Measurements from ENCODE around the gene PRCD.
"Not testable (repeated sequence)": the region's sequence is repeated elsewhere in the genome, so short reads cannot be mapped to it uniquely, and the experiment has no call there.

The PRCD gene

DNA sequence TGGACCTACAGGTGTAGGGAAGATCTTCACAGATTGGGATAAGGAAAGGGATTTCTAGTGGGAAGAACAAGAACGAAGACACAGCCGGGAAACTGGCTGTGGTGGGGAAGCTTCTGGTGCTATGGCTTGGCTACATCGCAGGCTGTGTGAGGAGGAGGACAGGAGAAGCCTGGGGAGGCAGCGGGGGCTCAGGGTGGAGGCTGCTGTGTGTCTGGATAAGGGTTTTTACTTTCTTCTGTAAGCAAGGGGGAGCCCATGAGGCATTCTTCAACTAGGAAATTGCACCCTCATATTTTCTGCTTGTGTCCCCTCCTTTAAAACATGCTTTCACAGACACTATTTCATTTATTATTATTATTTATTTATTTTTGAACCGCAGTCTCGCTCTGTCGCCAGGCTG is 35.7 kb upstream of the PRCD start:
- ATAC-seq (no peak), DNase-seq (no peak)

DNA sequence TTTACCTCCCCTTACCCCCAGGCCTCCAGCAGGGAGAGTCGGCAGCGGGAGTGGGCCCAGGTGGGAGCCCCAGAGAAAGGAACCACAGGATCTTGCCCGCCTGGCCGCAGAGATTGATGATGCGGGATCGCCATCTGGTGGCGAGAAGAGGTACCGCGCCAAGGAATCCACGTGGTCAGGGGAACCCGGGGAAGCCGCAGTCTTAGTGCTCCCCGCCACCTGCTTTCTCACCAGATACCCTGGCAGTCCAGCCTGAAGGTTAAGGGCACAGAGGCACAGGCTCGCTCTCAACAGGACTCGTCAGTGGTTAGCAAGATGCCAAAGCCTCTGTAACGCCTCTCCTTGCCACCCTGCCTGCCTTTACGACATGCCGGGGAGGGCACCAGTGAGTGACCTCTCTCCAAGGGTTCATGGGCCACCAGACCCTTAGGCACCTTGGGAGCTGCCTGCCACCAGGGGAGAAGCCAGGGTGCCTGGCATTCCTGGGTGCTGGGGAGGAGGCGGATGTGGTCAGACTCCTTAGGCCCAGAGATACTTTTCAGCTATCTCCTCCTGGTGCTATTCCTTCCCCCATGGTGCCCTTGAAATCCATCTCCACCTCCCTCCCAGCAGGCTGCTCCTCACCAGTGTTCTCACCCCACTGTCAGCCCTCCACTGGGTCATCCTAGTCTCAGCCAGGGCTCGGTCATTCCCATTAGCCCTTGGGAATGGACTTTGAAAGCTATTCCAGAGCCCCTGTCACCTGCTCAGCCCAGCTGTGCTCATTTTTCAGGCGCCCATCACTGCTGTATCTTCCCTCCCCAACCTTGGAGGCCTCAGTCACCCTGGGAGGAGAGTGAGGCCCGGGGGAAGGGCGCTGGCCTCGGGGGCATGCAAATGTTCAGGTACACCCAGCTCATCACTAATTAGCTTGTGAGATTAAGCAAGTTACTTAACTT is 33.2 kb upstream of the PRCD start:
- DNase-seq (peak; percentile 91), ATAC-seq (peak; percentile 85)

DNA sequence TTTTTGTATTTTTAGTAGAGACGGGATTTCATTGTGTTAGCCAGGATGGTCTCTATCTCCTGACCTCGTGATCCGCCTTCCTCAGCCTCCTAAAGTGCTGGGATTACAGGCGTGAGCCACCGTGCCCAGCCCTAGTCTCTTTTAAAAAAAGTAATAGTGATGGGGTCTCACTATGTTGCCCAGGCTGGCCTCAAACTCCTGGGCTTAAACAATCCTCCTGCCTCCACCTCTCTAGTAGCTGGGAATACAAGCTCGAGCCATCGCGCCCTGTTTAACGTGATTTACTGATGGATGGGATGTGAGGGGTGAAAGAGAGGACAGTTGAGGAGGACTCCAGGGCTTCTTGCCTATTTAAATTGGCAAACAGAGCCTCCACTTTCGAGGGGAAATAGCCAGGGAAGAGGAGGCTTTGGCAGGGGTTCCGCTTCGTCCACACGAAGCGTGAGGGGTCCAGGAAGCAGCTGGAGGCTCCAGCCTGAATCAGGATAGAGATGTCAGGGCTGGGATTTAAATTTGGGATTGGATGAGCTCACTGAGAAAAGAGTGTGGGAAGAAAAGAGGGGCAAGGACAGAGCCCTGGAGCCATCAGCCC is 31.3 kb upstream of the PRCD start:
- DNase-seq, ATAC-seq: not testable (repeated sequence)

DNA sequence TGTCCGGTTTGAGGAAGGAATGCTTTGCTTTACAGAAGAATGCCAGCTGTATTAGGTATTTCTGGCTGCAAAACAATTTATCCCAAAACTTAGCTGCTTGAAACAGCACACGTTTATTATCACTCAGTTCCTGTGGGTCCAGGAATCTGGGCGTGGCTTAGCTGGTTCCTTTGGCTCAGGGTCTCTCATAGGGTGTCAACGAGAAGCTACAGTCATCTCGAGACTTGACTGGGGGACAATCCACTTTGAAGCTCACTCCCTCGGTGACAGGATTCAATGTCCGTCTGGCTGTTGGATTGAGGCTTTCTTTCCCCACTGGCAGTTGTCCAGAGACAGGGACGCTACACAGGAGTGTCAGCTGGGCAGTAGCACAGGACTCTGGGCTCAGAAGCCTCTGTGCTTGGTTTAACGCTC is 29.0 kb upstream of the PRCD start:
- DNase-seq (no peak), ATAC-seq (no peak)

DNA sequence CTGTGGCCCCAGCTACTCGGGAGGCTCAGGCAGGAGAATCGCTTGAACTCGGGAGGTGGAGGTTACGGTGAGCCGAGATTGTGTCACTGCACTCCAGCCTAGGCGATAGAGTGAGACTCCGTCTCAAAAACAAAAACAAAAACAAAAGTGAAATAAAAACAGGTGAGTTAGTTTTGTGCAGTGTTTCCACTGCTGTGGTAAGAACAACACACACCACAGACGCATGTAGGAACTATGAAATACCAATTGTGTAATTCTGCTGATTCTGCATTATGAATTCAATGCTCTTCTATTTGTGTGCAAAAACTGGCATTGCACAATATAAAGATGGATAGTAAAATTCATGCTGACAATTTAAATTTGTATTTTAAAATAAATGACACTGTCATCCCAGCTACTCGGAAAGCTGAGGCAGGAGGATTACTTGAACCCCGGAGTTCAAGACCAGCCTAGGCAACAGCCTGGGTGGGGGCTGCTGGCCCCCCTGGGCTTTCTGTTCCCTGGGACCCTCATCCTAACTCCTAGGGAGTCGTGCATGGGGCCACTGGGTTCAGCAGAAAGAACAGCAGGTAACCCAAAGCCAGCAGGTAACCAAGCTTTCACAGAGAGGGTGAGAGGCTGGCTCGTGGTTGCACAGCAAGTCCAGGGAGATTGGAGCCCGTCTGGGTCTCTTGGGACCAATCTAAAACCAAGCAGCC is 28.0 kb upstream of the PRCD start:
- ATAC-seq (no peak), DNase-seq (no peak)

DNA sequence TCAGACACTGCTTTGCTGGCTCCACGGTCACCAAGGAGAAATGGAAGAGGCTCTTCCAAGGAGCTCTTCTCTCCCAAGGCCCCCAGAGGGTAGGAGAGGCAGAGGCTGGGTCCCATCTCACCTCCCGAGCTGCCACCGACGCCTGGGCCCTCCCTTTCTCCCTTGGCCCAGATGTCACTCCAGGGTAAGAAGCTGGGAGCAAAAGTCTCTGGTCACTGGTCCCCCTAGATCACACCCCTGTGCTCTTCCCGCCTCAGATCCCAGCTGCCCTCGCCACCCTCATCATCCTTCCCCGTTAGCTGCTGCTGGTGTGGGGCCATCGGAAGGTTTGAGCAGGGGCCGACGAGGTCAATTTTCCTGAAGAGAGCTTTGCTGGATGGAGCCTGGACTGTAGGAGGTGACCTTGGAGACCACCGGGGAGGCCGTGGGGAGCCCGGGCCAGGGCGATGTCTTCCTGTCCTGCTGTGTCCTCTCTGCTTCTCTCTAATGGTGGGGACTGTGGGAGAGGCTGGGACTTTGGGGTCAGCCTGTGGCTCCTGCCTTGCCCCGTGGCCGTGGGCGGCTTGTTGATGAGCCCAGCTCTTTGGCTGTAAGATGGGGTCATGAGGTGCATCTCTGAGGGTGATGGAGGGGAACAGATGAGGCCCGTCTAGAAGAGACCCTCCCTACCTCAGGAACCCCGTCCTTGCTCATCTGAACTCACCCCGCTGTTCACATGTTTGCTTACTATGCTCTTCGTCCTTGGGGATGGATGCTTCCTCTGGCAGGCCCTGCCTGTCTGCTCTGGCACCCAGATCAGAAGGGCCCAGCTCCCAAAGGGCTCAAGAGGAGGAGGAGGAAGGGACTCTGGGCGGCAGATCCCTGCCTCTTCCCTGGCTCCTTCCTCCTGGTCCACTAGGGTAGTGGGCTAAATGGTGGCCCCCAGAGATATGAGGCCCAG is 27.2 kb upstream of the PRCD start:
- ATAC-seq (no peak), DNase-seq (no peak)

DNA sequence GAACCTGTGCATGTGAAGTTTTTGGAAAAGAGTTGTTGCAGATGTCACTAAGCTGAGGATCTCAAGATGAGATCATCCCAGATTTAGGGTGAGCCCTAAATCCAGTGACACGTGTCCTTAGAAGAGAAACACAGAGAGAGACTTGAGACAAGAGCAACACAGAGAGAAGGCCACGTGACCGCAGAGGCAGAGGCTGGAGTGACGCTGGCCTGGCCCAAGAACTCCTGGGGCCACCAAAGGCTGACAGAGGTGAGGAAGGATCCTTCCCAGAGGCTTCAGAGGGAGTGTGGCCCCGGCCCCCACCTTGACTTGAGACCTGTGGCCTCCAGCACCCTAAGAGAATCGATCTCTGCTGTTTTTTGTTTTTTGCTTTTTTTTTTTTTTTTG is 26.5 kb upstream of the PRCD start:
- no peak for ATAC-seq
- DNase-seq, result no peak

DNA sequence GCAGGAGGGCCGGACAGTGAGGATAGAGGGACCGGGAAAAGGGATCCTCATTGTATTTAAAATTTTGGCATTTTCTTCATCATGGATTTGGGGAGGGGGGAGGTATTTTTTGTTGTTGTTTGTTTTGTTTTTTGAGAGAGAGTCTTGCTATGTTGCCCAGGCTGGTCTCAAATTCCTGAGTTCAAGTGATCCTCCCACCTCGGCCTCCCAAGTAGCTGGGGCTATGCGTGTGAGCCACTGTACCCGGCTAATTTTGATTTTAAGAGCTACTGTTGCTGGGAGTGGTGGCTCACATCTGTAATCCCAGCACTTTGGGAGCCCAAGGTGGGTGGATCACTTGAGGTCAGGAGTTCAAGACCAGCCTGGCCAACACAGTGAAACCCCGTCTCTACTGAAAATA is 25.5 kb upstream of the PRCD start:
- ATAC-seq, DNase-seq: not testable (repeated sequence)

DNA sequence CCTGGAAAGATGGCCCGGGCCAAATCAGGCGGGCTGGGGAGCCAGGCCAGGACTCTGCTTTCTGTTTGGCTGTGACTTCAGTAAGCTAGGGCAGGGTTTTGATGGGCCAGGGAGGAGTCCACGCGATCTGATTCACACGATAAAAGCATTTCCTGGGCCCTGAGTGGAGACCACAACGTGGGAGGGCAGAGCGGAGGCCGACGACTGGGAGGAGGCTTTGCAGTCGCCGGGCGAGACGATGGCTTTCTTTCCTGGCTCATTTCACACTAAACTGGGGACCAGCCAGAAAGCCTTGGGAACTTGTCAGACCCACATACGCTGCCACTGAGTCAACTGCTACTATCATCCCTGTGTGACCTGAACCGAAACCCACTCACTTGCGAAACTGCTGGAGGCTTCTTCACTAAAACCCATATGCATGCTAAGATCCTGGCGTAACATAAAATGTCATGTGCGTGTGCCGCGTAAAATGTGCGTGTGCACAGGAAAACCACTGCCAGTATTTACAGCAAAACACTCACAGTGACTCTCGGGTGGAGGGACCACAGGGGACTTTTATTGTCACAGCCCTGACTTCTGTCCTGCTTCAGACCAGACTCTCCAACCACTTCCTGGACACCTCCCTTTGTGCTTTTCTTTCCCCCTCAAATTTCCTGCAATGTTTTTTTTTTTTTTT is 24.4 kb upstream of the PRCD start:
- DNase-seq (peak; percentile 79), ATAC-seq (peak; percentile 93)

DNA sequence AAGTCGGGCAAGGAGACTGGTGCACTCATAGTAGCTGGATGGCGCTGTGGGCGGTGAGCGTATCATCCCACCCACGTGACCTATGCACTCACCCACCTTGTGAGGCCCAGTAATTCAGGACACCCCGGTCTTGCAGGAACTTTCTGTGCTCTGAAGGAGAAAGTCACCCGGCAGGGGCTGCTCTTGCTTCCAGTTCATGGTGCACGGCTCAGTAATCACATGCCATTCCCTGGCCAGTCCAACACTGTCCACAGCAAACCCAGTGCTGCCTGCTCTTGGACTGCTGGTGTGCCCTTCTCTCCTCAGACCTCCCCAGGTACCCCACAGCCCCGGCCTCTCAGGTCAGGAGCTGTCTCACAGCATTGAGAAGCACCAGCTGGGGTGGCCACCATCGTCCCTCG is 22.2 kb upstream of the PRCD start:
- ATAC-seq (no peak), DNase-seq (no peak)

DNA sequence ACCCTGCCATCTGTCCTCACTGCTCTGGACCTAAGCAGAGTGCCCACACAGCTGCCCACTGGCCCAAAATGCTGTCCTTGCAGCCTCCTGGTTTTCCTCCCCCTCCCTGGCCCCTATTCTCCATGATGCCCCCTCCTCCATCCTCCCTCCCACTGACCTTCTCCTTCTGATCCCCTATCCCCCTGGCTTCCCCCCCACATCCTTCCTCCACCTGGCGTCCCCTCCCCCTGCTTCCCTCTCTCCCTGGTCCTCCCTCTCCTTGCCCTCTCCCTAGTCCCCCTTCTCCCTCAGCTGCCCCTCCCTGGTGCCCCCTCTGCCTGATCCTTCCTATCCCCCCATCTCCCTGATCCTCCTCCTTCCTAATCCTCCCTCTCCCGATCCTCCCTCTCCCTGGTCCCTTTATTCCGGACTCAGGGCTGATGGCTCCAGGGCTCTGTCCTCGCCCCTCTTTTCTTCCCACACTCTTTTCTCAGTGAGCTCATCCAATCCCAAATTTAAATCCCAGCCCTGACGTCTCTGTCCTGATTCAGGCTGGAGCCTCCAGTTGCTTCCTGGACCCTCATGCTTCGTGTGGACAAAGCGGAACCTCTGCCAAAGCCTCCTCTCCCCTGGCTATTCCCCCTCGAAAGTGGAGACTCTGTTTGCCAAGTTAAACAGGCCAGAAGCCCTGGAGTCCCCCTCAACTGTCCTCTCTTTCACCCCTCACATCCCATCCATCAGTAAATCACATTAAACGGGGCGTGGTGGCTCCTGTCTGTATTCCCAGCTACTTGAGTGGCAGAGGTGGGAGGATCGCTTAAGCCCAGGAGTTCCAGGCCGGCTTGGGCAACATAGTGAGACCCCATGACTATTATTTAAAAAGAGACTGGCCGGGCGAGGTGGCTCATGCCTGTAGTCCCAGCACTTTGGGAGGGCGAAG is 20.5 kb upstream of the PRCD start:
- ATAC-seq (no peak), DNase-seq (no peak)

DNA sequence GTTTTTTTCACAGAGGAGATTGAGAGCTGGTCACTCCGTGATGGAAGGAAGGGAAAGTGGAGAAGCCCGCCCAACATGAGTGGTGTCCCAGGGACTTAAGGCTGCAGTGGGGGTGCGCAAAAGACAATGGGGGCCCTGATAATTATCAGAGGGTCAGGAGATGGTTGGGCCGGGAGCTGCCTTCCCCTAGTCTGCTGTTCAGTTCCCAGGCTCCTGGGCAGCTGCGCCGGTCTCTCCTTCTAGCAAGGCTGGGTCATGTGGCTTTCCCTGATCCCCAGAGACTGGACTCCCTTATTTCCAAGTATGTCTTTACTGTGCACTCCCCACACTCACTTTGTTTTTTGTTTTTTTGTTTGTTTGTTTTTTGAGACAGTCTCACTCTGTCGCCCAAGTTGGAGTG is 18.6 kb upstream of the PRCD start:
- ATAC-seq (no peak), DNase-seq (no peak)

DNA sequence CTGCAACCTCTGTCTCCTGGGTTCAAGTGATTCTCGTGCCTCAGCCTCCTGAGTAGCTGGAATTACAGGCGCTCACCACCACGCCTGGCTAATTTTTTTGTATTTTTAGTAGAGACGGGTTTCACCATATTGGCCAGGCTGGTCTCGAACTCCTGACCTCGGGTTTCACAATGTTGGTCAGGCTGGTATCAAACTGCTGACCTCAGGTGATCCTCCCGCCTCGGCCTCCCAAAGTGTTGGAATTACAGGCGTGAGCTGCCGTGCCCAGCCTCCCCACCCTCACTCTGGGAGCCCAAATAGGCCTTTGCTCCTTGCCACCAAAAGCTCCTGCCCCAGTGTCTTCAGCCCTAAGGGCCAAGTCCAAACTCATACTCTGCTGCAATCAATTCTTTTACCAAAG is 18.2 kb upstream of the PRCD start:
- not testable (repeated sequence) for ATAC-seq, DNase-seq

DNA sequence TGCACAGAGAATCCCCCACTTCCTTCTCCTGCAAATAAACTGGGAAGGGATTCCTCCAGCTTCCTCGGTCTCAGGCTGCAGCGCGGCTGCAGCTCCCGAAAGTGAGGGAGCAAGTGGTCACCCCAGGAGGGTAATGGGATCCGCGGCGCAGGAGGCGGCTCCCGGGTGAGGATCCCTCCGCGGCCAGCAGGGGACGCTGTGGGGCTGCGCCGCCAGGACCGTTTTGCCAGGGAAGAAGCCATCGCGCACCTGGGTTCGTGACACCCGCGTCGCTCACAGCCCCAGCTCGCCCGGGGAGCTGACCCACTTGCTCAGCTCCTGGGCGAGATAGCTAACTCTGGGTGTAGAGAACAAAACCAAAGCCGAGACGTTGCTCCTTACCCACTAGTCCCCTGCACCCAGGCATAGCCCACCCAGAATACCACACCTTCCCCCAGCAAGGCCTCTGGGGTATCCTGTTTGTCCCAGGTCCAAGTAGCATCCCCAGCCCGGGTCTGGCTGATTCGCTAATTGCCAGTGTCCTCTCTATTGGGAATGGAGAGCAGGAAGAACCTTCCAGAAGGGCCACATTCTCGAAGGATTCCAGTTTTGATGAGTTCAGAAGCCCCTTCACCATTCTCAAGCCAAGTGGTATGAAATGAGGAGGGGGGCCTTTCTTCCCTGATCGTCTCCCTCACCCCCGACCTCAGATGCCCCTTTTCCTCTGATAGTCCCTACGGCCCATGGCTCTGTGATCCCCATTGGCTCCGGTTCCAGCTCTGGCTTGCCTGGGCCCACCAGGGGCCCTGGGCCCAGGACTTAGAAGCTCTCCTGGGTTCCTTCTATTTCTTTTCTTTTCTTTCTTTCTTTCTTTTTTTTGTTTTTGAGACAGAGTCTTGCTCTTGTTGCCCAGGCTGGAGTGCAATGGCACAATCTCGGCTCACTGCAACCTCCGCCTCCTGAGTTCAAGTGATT is 16.5 kb upstream of the PRCD start:
- DNase-seq, result peak; percentile 87
- peak; percentile 82 for ATAC-seq

DNA sequence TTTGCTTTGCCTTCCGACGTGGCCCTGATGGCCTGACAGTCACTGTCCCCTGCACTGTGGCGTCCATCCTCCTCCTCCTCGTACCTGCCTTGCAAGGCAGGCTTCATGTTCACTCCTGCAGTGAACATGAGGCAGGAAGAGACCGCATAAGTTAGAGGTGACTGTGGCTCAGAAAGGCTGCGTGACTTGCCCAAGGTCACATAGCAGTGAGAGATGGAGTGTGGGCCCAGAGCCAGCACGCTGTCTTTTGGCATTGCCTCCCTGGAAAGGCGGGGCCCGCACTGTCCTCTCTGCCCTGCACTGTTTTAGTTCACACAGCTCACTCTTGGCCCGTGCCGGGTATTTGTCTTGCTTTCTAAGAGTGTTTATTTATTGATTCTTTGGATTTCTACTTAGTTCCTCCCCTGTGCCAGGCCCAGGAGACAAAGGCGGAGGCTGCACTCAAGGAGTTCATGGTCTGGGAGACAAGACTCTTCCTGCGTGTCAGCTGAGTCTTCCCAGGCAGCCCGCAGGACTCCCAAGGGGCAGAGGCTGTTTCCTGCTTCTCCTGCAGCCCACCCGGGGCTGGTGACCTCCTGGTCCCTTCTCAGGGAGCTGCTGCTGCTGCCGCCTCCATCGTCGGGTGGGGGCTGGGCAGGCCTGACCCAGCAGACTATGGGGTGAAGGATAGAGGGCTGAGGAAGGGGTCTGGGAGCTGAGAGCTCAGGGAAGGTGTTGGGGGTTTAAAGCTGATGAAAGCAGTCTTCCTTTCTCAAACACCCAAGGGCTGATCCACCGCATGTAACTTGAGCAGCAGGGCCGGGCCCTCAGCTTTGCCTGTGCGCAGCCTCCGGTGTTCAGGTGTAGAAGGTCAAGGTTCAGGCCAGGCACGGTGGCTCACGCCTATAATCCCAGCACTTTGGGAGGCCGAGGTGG is 15.0 kb upstream of the PRCD start:
- ATAC-seq, result no peak
- no peak for DNase-seq

DNA sequence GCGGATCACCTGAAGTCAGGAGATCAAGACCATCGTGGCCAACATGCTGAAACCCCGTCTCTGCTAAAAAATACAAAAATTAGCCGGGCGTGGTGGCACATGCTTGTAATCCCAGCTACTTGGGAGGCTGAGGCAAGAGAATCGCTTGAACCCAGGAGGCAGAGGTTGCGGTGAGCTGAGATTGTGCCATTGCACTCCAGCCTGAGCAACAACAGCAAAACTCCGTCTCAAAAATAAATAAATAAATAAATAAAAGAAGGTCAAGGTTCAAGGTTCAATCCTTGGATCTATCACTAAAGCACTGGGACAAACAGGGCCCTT is 14.4 kb upstream of the PRCD start:
- ATAC-seq, DNase-seq: not testable (repeated sequence)

DNA sequence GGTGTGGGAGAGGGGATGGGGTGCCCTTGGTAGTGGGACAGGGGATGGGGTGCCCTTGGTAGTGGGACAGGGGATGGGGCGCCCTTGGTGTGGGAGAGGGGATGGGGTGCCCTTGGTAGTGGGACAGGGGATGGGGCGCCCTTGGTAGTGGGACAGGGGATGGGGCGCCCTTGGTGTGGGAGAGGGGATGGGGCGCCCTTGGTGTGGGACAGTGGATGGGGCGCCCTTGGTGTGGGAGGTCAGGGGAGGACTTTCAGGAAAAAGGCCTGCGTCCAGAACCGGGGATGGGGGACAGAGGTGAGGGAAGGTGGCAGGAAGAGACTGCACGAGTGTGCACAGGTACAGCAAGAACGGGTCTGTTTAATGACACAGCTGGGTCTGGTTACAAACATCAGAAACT is 12.8 kb upstream of the PRCD start:
- not testable (repeated sequence) for DNase-seq, ATAC-seq
